K562 (cell line): ENCODE results near the gene CD22. TPM values are rescaled to one million over a fixed set of nuclear protein-coding genes. Genes with fewer than 3 reads are reported as not detected.

ENCODE experiments used
- BRD9 ChIP-seq: fragments of 450-650 bp; IDR thresholded peaks from 2 replicates; pipeline ENCODE4 v1.6.1; 2018; ENCODE audit warnings: low read depth; ENCODE audit not compliant: partially characterized antibody
- CREB3 ChIP-seq: fragments of 450-650 bp; conservative IDR thresholded peaks from 2 replicates; pipeline ENCODE4 v1.6.1; 2016; ENCODE audit warnings: missing genetic modification characterization, low read depth, mild to moderate bottlenecking, missing compliant biosample characterization, moderate library complexity
- GABPA ChIP-seq: fragments of 200-800 bp; sonication (Bioruptor generic); conservative IDR thresholded peaks from 2 replicates; pipeline ENCODE4 v1.6.1; 2016; ENCODE audit warnings: low read depth, missing genetic modification characterization, missing compliant biosample characterization
- MAFK ChIP-seq: IDR thresholded peaks from 2 replicates; pipeline ENCODE4 v1.6.1; 2011; ENCODE audit warnings: low read length, improper control_type of control experiment
- MLLT1 ChIP-seq, 2 experiments: fragments of 450-650 bp; IDR thresholded peaks; 2 replicates each; pipeline ENCODE4 v1.6.1; 2016
- MYC ChIP-seq, 2 experiments: fragments of 250-450 bp in 1 of 2; sonication (Bioruptor Pico) in 1 of 2; IDR thresholded peaks; 2 replicates each; pipeline versions ENCODE4 v1.5.1 to v1.6.1; 2012 to 2021; ENCODE audit warnings: low read depth in 2 of 2, borderline replicate concordance in 1 of 2, improper control_type of control experiment in 1 of 2, low read length in 1 of 2, mild to moderate bottlenecking in 1 of 2, moderate library complexity in 1 of 2
- NCOA6 ChIP-seq: fragments of 450-650 bp; IDR thresholded peaks from 2 replicates; pipeline ENCODE4 v1.6.1; 2017; ENCODE audit warnings: mild to moderate bottlenecking
- NFE2L1 ChIP-seq: fragments of 450-650 bp; IDR thresholded peaks from 2 replicates; pipeline ENCODE4 v1.6.1; 2016; ENCODE audit warnings: missing genetic modification characterization, low read depth, mild to moderate bottlenecking, missing compliant biosample characterization, moderate library complexity, borderline replicate concordance
- SMARCC2 ChIP-seq: fragments of 450-650 bp; IDR thresholded peaks from 2 replicates; pipeline ENCODE4 v1.6.1; 2017; ENCODE audit warnings: antibody characterized with exemption, moderate library complexity, mild to moderate bottlenecking, low read depth
- TFAP4 ChIP-seq: sonication (generic); formaldehyde crosslinking; IDR thresholded peaks from 2 replicates; pipeline ENCODE4 v1.8.0; 2022; ENCODE audit warnings: missing genetic modification reagents, mild to moderate bottlenecking, moderate library complexity, borderline replicate concordance
- ZBTB17 ChIP-seq: fragments of 450-650 bp; formaldehyde crosslinking; IDR thresholded peaks from 2 replicates; pipeline ENCODE4 v1.4.0; 2020; ENCODE audit warnings: mild to moderate bottlenecking
- ZBTB43 ChIP-seq: sonication (generic); formaldehyde crosslinking; IDR thresholded peaks from 2 replicates; pipeline ENCODE4 v1.8.0; 2023; ENCODE audit warnings: mild to moderate bottlenecking, missing genetic modification reagents
- ZFX ChIP-seq: sonication (generic); formaldehyde crosslinking; IDR thresholded peaks from 2 replicates; pipeline ENCODE4 v1.8.0; 2022; ENCODE audit warnings: mild to moderate bottlenecking, missing genetic modification reagents, moderate library complexity
- ZNF277 ChIP-seq: fragments of 250-450 bp; sonication (Bioruptor Pico); IDR thresholded peaks from 2 replicates; pipeline ENCODE4 v1.8.0; 2022; ENCODE audit warnings: inconsistent platforms, mild to moderate bottlenecking, moderate library complexity, borderline replicate concordance
- ZNF586 ChIP-seq: fragments of 450-650 bp; formaldehyde crosslinking; conservative IDR thresholded peaks from 2 replicates; pipeline ENCODE4 v1.4.0; 2020; ENCODE audit warnings: mild to moderate bottlenecking, moderate library complexity
- ZNF655 ChIP-seq: fragments of 250-450 bp; sonication (Bioruptor Pico); IDR thresholded peaks from 2 replicates; pipeline ENCODE4 v1.5.0; 2021
- polyA plus RNA-seq, 8 experiments: library from polyadenylated mRNA; depleted of rRNA in 4 of 8; stranded (reverse) in 5 of 8; unstranded in 3 of 8; fragments of >200 nt; fragmentation: Nextera tagmentation in 2 of 8; fragmentation: Illumina TruSeq in 1 of 8; extraction: Ambion mirVana in 2 of 8; extraction: Trizol in 1 of 8; gene quantifications; 2 replicates each; pipeline versions ENCODE4 v1.2.1 to v1.2.3, GENCODE V29; 2011 to 2014; ENCODE audit warnings: inconsistent platforms in 1 of 8, missing spikeins in 1 of 8
- total RNA-seq, 7 experiments: library from RNA; depleted of rRNA in 6 of 7; stranded (reverse); fragments of >200 nt in 6 of 7; fragmentation: Illumina TruSeq in 2 of 7; extraction: Trizol in 2 of 7; gene quantifications; 2 replicates each; pipeline versions ENCODE4 v1.2.1 to v1.2.3, GENCODE V29; 2011 to 2021; ENCODE audit warnings: low replicate concordance in 1 of 7

The CD22 gene
- total and polyA plus RNA-seq, 9 of the 15 experiments (the other 6 are each of a cell fraction or from before 2014, with no cell fraction given), result 0.29 to 5.0 (median 3.5) TPM

GRCh38 chr19:35318679-35319448 lies 10.1 kb upstream of the CD22 start (continued):
- TF ChIP-seq ZNF277 (CRISPR knock-in tag), result no peak
- no peak for TF ChIP-seq NCOA6
- TF ChIP-seq ZFX (CRISPR knock-in tag), result peak; percentile 18; the same call in 1 of the 2 replicates
- TF ChIP-seq SMARCC2, result no peak
- TF ChIP-seq CREB3 (tag), result peak; percentile 39; the same call in 1 of the 2 replicates
- no peak for TF ChIP-seq BRD9
- no peak for TF ChIP-seq ZNF586 (CRISPR knock-in tag)
- no peak for TF ChIP-seq MYC (IDR thresholded peaks at IDR 0.05; ENCODE audit: low read depth, low read length)
- TF ChIP-seq MYC (CRISPR knock-in tag; IDR thresholded peaks at IDR 0.05; ENCODE audit: borderline replicate concordance, low read depth), result 0 out of 2 replicates have a peak, but pooled peaks have one; percentile 12
- no peak for TF ChIP-seq ZNF655 (CRISPR knock-in tag)
- TF ChIP-seq GABPA (tag), result peak; percentile 42
- no peak for TF ChIP-seq MLLT1 (IDR thresholded peaks at IDR 0.05)
- no peak for TF ChIP-seq ZBTB43 (CRISPR knock-in tag)
- peak; percentile 35; the same call in 1 of the 2 replicates for TF ChIP-seq ZBTB17 (CRISPR knock-in tag)
- peak; percentile 33; the same call in 1 of the 2 replicates for TF ChIP-seq TFAP4 (CRISPR knock-in tag)
- TF ChIP-seq NFE2L1 (tag), result no peak
- TF ChIP-seq MAFK, result no peak
